Measurements from ENCODE around the gene UGT8.

GRCh38 chr4:114663083-114663482, 64.5 kb downstream of the UGT8 start:
- TF ChIP-seq CTCF (IDR thresholded peaks at IDR 0.05) (no peak), ZFX (IDR thresholded peaks at IDR 0.05; ENCODE audit: borderline replicate concordance) (no peak)
